H1 (cell line): ENCODE data around the gene VWA5A. TPM values are rescaled to one million over a fixed set of nuclear protein-coding genes. Genes with fewer than 3 reads are reported as not detected.
A peak's percentile ranks its signal among the peaks of the same experiment; 100 is the strongest.

Experiments used
- CTCF ChIA-PET: fragments of 300-600 bp; sonication (Branson Sonifier 250); formaldehyde crosslinking; loops from one replicate; lab custom pipeline; 2021; ENCODE audit not compliant: partially characterized antibody; lab: Charles Lee
- POLR2A ChIA-PET: fragments of 300-600 bp; sonication (Branson Sonifier 250); formaldehyde crosslinking; loops from one replicate; lab custom pipeline; 2021; ENCODE audit warnings: inconsistent platforms; ENCODE audit not compliant: partially characterized antibody; lab: Charles Lee
- DNase-seq, 2 experiments: peaks; one replicate each; pipeline versions ENCODE4 v3.0.0 to v3.0.0-alpha.2; 2010 to 2022; ENCODE audit warnings: low spot score in 2 of 2, low read depth in 1 of 2, mixed read lengths in 1 of 2
- FAIRE-seq: peaks from 2 replicates; lab custom pipeline; 2011; peaks lifted over from hg19 to GRCh38; lab: Jason Lieb, UNC
- H2AFZ ChIP-seq: 2 replicates; pipeline ENCODE4 v1.8.1; 2012; ENCODE audit warnings: low read length, inconsistent platforms
- H2AK5ac ChIP-seq: 2 replicates; pipeline ENCODE4 v1.6.1; 2013; ENCODE audit warnings: low read depth, low read length
- H2BK120ac ChIP-seq: replicated peaks from 2 replicates; pipeline ENCODE3; 2013; ENCODE audit warnings: low read depth, low read length, inconsistent platforms
- H2BK12ac ChIP-seq: 2 replicates; pipeline ENCODE4 v1.6.1; 2013; ENCODE audit warnings: low read depth, low read length
- H2BK15ac ChIP-seq: 2 replicates; pipeline ENCODE4 v1.6.1; 2013; ENCODE audit warnings: low read length
- H2BK20ac ChIP-seq: 2 replicates; pipeline ENCODE4 v1.6.1; 2013; ENCODE audit warnings: low read length
- H2BK5ac ChIP-seq: 2 replicates; pipeline ENCODE4 v1.6.1; 2013; ENCODE audit warnings: low read depth, low read length
- H3K14ac ChIP-seq: 2 replicates; pipeline ENCODE4 v1.6.1; 2013; ENCODE audit warnings: inconsistent platforms; ENCODE audit not compliant: insufficient read length
- H3K18ac ChIP-seq: 2 replicates; pipeline ENCODE4 v1.6.1; 2013; ENCODE audit warnings: low read length; ENCODE audit errors: extremely low read depth
- H3K23ac ChIP-seq: 2 replicates; pipeline ENCODE4 v1.6.1; 2013; ENCODE audit warnings: inconsistent platforms; ENCODE audit not compliant: insufficient read length
- H3K23me2 ChIP-seq: 2 replicates; pipeline ENCODE4 v1.6.1; 2013; ENCODE audit warnings: low read depth, low read length
- H3K27ac ChIP-seq: 2 replicates; pipeline ENCODE4 v1.6.1; 2011; ENCODE audit warnings: low read depth, low read length, inconsistent platforms
- H3K27me3 ChIP-seq, 4 experiments: replicated peaks in 1 of 4; 1 replicate in 1 of 4; 2 replicates in 3 of 4; pipeline versions ENCODE4 v1.6.1 to v1.8.1; 2011 to 2013; ENCODE audit warnings: low read length in 3 of 4, mild to moderate bottlenecking in 3 of 4, inconsistent platforms in 2 of 4, mixed read lengths in 2 of 4, moderate library complexity in 1 of 4; ENCODE audit not compliant: control insufficient read depth in 3 of 4, insufficient read depth in 3 of 4; ENCODE audit errors: extremely low read depth in 1 of 4
- H3K36me3 ChIP-seq, 4 experiments: 2 replicates each; pipeline versions ENCODE4 v1.6.1 to v1.8.1; 2011 to 2013; ENCODE audit warnings: mild to moderate bottlenecking in 4 of 4, low read length in 3 of 4, moderate library complexity in 2 of 4, control low read depth in 1 of 4, inconsistent platforms in 1 of 4; ENCODE audit not compliant: insufficient read depth in 4 of 4, control insufficient read depth in 2 of 4
- H3K4ac ChIP-seq: replicated peaks from 2 replicates; pipeline ENCODE3; 2013; ENCODE audit warnings: low read length, low read depth, mixed read lengths, inconsistent platforms; ENCODE audit not compliant: insufficient read length
- H3K4me1 ChIP-seq, 4 experiments: replicated peaks in 1 of 4; 1 replicate in 1 of 4; 2 replicates in 3 of 4; pipeline versions ENCODE4 v1.6.1 to v1.8.1; 2011 to 2013; ENCODE audit warnings: low read length in 3 of 4, inconsistent platforms in 2 of 4, mixed read lengths in 1 of 4; ENCODE audit not compliant: insufficient read depth in 4 of 4, control insufficient read depth in 3 of 4
- H3K4me2 ChIP-seq, 2 experiments: 2 replicates each; pipeline versions ENCODE4 v1.6.1 to v1.8.1; 2011 to 2013; ENCODE audit warnings: low read depth in 2 of 2, low read length in 2 of 2, control low read depth in 1 of 2, inconsistent platforms in 1 of 2, mild to moderate bottlenecking in 1 of 2; ENCODE audit not compliant: insufficient read depth in 1 of 2
- H3K4me3 ChIP-seq, 4 experiments: fragments of 200-600, 300-600 bp in 1 of 4; sonication (generic), shearing (Covaris generic), sonication (Bioruptor Twin) in 1 of 4; 2 replicates each; pipeline versions ENCODE4 v1.5.1 to v1.8.1; 2011 to 2016; ENCODE audit warnings: low read length in 4 of 4, low read depth in 3 of 4, control low read depth in 2 of 4, inconsistent platforms in 2 of 4, mild to moderate bottlenecking in 2 of 4, mixed read lengths in 1 of 4, moderate library complexity in 1 of 4; ENCODE audit not compliant: insufficient read depth in 2 of 4; ENCODE audit errors: extremely low read depth in 1 of 4
- H3K56ac ChIP-seq: replicated peaks from 2 replicates; pipeline ENCODE3; 2013; ENCODE audit warnings: low read depth, mild to moderate bottlenecking, mixed read lengths, low read length, inconsistent platforms; ENCODE audit not compliant: insufficient read length
- H3K79me1 ChIP-seq: 2 replicates; pipeline ENCODE4 v1.6.1; 2013; ENCODE audit warnings: low read depth, low read length, control low read depth
- H3K79me2 ChIP-seq, 2 experiments: 2 replicates each; pipeline versions ENCODE4 v1.6.1 to v1.8.1; 2012 to 2013; ENCODE audit warnings: low read length in 2 of 2, mild to moderate bottlenecking in 2 of 2, inconsistent platforms in 1 of 2; ENCODE audit not compliant: insufficient read depth in 2 of 2, control insufficient read depth in 1 of 2
- H3K9ac ChIP-seq, 4 experiments: replicated peaks in 1 of 4; 1 replicate in 1 of 4; 2 replicates in 3 of 4; pipeline versions ENCODE4 v1.6.1 to v1.8.1; 2011 to 2013; ENCODE audit warnings: low read depth in 3 of 4, low read length in 3 of 4, control low read depth in 2 of 4, mild to moderate bottlenecking in 2 of 4, moderate library complexity in 2 of 4, inconsistent platforms in 1 of 4; ENCODE audit errors: extremely low read depth in 1 of 4
- H3K9me3 ChIP-seq, 2 experiments: 2 replicates each; pipeline versions ENCODE4 v1.6.1 to v1.8.1; 2012 to 2013; ENCODE audit warnings: mild to moderate bottlenecking in 2 of 2, moderate library complexity in 2 of 2, control low read depth in 1 of 2, inconsistent platforms in 1 of 2, low read depth in 1 of 2, low read length in 1 of 2, mixed read lengths in 1 of 2; ENCODE audit not compliant: insufficient read depth in 2 of 2
- H4K20me1 ChIP-seq, 2 experiments: replicated peaks in 1 of 2; 2 replicates each; pipeline versions ENCODE3 to v1.8.1; 2011 to 2013; ENCODE audit warnings: inconsistent platforms in 2 of 2, low read length in 2 of 2, mild to moderate bottlenecking in 1 of 2; ENCODE audit not compliant: insufficient read depth in 2 of 2, control insufficient read depth in 1 of 2
- H4K5ac ChIP-seq: 2 replicates; pipeline ENCODE4 v1.6.1; 2013; ENCODE audit warnings: low read length, low read depth, mixed read lengths, inconsistent platforms; ENCODE audit not compliant: insufficient read length
- H4K8ac ChIP-seq: 2 replicates; pipeline ENCODE4 v1.8.0; 2013; ENCODE audit warnings: mild to moderate bottlenecking, moderate library complexity, low read length, inconsistent platforms; ENCODE audit not compliant: insufficient read depth; ENCODE audit errors: extremely low read depth
- H4K91ac ChIP-seq: replicated peaks from 2 replicates; pipeline ENCODE3; 2013; ENCODE audit warnings: low read length, mixed read lengths, inconsistent platforms; ENCODE audit not compliant: insufficient read length
- ATF3 ChIP-seq: IDR thresholded peaks from 2 replicates; pipeline ENCODE4 v1.6.1; 2011; ENCODE audit warnings: low read depth, mild to moderate bottlenecking, low read length; ENCODE audit not compliant: insufficient read depth
- CTCF ChIP-seq, 3 experiments: IDR thresholded peaks; 1 replicate in 2 of 3; 2 replicates in 1 of 3; pipeline versions ENCODE4 v1.5.1 to v1.6.1; 2011; ENCODE audit warnings: low read length in 3 of 3, mild to moderate bottlenecking in 3 of 3, inconsistent platforms in 2 of 3, low read depth in 1 of 3, moderate library complexity in 1 of 3; ENCODE audit not compliant: insufficient read depth in 1 of 3; ENCODE audit errors: control extremely low read depth in 1 of 3
- EGR1 ChIP-seq: IDR thresholded peaks from 2 replicates; pipeline ENCODE4 v1.6.1; 2011; ENCODE audit warnings: low read depth, low read length, borderline replicate concordance
- RAD21 ChIP-seq, 2 experiments: IDR thresholded peaks in 1 of 2; conservative IDR thresholded peaks in 1 of 2; 2 replicates each; pipeline ENCODE4 v1.6.1; 2011; ENCODE audit warnings: low read depth in 2 of 2, low read length in 2 of 2, improper control_type of control experiment in 1 of 2, inconsistent platforms in 1 of 2, mild to moderate bottlenecking in 1 of 2, moderate library complexity in 1 of 2
- WGBS, 2 experiments: shearing (Covaris generic) in 1 of 2; methylation state at CpG; one replicate each; pipeline versions ENCODE4 v1.1.6 to v1.1.7; 2013 to 2015; ENCODE audit warnings: low lambda C conversion rate in 2 of 2, mixed read lengths in 2 of 2, inconsistent platforms in 1 of 2, low coverage in 1 of 2, missing lambda C conversion rate in 1 of 2; ENCODE audit not compliant: insufficient replicate concordance in 2 of 2, insufficient coverage in 1 of 2, insufficient read length in 1 of 2; ENCODE audit errors: extremely low coverage in 1 of 2, missing lambda C conversion rate in 1 of 2; 5-methylcytosine and 5-hydroxymethylcytosine counted together
- polyA plus RNA-seq, 7 experiments: library from polyadenylated mRNA; depleted of rRNA in 3 of 7; stranded (reverse) in 5 of 7; unstranded in 2 of 7; fragments of >200 nt in 5 of 7; fragments of 200-250 nt in 2 of 7; gene quantifications; 1 replicate in 5 of 7; 2 replicates in 1 of 7; 4 replicates in 1 of 7; pipeline versions ENCODE4 v1.2.1 to v1.2.3, GENCODE V29; 2011 to 2013; ENCODE audit warnings: missing spikeins in 2 of 7, mixed read lengths in 2 of 7
- total RNA-seq: library from RNA; stranded (reverse); fragmentation: NEBNext Ultra II Directional; extraction: Animal tissue kit (Norgen Biotek cat#: 25700); gene quantifications from 2 replicates; pipeline ENCODE4 v1.2.1, GENCODE V29; 2021

VWA5A gene
- total and polyA plus RNA-seq, 2 of the 8 experiments (the other 6 are each of a cell fraction or from before 2014, with no cell fraction given) = 12.5 to 20.4 TPM

DNA sequence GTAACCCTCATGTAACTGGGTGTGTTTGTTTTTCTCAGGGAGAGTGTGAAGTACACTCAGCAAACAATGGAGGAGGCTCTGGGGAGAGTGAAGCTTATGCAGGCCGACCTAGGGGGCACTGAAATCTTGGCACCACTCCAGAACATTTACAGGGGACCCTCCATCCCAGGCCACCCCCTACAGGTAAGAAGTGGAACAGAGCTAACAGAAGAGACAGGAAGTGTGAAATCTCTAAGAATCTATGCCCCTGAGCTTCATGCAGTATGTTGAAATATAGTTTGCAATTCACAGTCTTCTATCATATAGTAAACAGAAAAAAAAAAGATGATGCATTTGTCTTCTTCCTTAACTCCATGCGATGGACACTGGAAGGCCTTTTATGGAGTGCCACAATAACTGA lies 8.4 kb downstream of the VWA5A start:
- WGBS, 2 experiments = 75% methylated on average over 2 of the region's 2 CpGs; no CpG with 5 or more reads in 1 of the 2 experiments
- Histone ChIP-seq H4K20me1 (no peaks in the 10 kb centered on the region), H3K79me1 (no peaks in the 10 kb centered on the region; the same call in 1 of the 2 replicates), H3K4me3 (no peak overlapping the region), H2BK120ac (no peak overlapping the region), H3K36me3 (peaks cover 8 to 26% (median 13%) of the 10 kb centered on the region in 4 experiments; a peak in 7 of 8 replicates), H3K27ac (no peak overlapping the region), H2AK5ac (no peak overlapping the region), H4K5ac (no peak overlapping the region), H3K56ac (no peak overlapping the region), H2BK20ac (no peak overlapping the region), H4K91ac (no peak overlapping the region), H2BK15ac (no peak overlapping the region), H3K23ac (no peak overlapping the region), H3K9ac (no peak overlapping the region), H3K14ac (no peak overlapping the region), H2AFZ (no peak overlapping the region), H3K23me2 (no peaks in the 10 kb centered on the region), H2BK12ac (no peak overlapping the region), H4K8ac (no peak overlapping the region), H2BK5ac (no peak overlapping the region), H3K4ac (no peak overlapping the region), H3K9me3 (no peaks in the 10 kb centered on the region), H3K27me3 (no peaks in the 10 kb centered on the region), H3K18ac (no peak overlapping the region), H3K4me2 (no peak overlapping the region), H3K4me1 (no peaks in the 10 kb centered on the region), H3K79me2 (no peaks in the 10 kb centered on the region)
- TF ChIP-seq ATF3 (no peak), EGR1 (no peak), RAD21 (IDR thresholded peaks at IDR 0.05 in 1 of 2, conservative IDR thresholded peaks at IDR 0.05 in 1 of 2; ENCODE audit: low read depth in 2 of 2, low read length in 2 of 2) (peak; percentile 47 to 55), CTCF (IDR thresholded peaks at IDR 0.05; ENCODE audit: control extremely low read depth in 1 of 3, insufficient read depth in 1 of 3, low read depth in 1 of 3, low read length in 3 of 3) (peak; percentile 20 to 61 (median 60))
- no peak for FAIRE-seq
- CTCF ChIA-PET = interaction anchor here (0.6 to 2.3 kb wide), 23 partner anchors 9 to 486 kb away, joined by 3 to 14 read pairs (median 3); partner anchors contain the start of gene VWA5A
- no peak for DNase-seq
- POLR2A ChIA-PET = no interaction called here
